GM12874 (cell line): ENCODE measurements around the gene HRH2.

ENCODE experiments used
- CTCF ChIP-seq: IDR thresholded peaks from 2 replicates; pipeline ENCODE4 v1.5.1; 2011; ENCODE audit warnings: low read depth, mild to moderate bottlenecking, control low read depth, low read length, moderate library complexity; ENCODE audit not compliant: insufficient read depth

Gene HRH2

GRCh38 chr5:175679411-175679810 is 21.5 kb downstream of the HRH2 start:
- no peak for TF ChIP-seq CTCF

GRCh38 chr5:175680020-175680419 is 22.1 kb downstream of the HRH2 start:
- TF ChIP-seq CTCF, result no peak

- no peak for TF ChIP-seq CTCF
These were observed 22.6 kb downstream of the HRH2 start for GRCh38 chr5:175680463-175680862.

GRCh38 chr5:175681045-175681967 is 23.4 kb downstream of the HRH2 start:
- no peak for TF ChIP-seq CTCF

- no peak for TF ChIP-seq CTCF
These were observed 24.1 kb downstream of the HRH2 start for GRCh38 chr5:175681968-175682340.

- TF ChIP-seq CTCF, result no peak
These were observed 24.8 kb downstream of the HRH2 start for GRCh38 chr5:175682664-175683063.

GRCh38 chr5:175683231-175683630 is 25.4 kb downstream of the HRH2 start:
- no peak for TF ChIP-seq CTCF
